HEK293 (cell line): ENCODE measurements around the gene SERPINE3.

Experiments
- CTCF ChIA-PET: fragments of 350-600 bp; formaldehyde crosslinking; extraction: SDS; loops from one replicate; lab custom pipeline; 2021; ENCODE audit warnings: antibody characterized with exemption; lab: Yijun Ruan, JAX
- POLR2A ChIA-PET: fragments of 300-600 bp; formaldehyde crosslinking; extraction: SDS; loops from one replicate; lab custom pipeline; 2020; ENCODE audit warnings: antibody characterized with exemption, inconsistent platforms; lab: Yijun Ruan, JAX
- H3K27ac ChIP-seq: fragments of 200-500 bp; sonication (Bioruptor generic); 2 replicates; pipeline ENCODE4 v1.5.1; 2014; ENCODE audit warnings: low read depth, low read length, control low read depth, inconsistent platforms; ENCODE audit errors: extremely low read depth
- H3K36me3 ChIP-seq, 2 experiments: fragments of 200-500 bp in 1 of 2; sonication (Bioruptor generic) in 1 of 2; 1 replicate in 1 of 2; 2 replicates in 1 of 2; pipeline ENCODE4 v1.5.1; 2014 to 2017; ENCODE audit warnings: inconsistent platforms in 2 of 2, low read length in 2 of 2; ENCODE audit not compliant: control insufficient read depth in 2 of 2, insufficient read depth in 1 of 2
- H3K4me1 ChIP-seq: fragments of 200-500 bp; sonication (Bioruptor generic); 2 replicates; pipeline ENCODE4 v1.5.1; 2014; ENCODE audit warnings: mild to moderate bottlenecking, low read length, inconsistent platforms; ENCODE audit not compliant: control insufficient read depth, insufficient read depth
- H3K4me3 ChIP-seq: 2 replicates; pipeline ENCODE4 v1.5.1; 2011; ENCODE audit warnings: low read depth, mild to moderate bottlenecking, control low read depth, low read length, moderate library complexity
- H3K9me3 ChIP-seq: fragments of 200-500 bp; sonication (Bioruptor generic); 2 replicates; pipeline ENCODE4 v1.5.1; 2014; ENCODE audit warnings: low read depth, low read length, inconsistent platforms; ENCODE audit not compliant: control insufficient read depth, insufficient read depth
- EGR2 ChIP-seq: fragments of 450-650 bp; formaldehyde crosslinking; IDR thresholded peaks from 2 replicates; pipeline ENCODE4 v1.5.1; 2016; ENCODE audit warnings: low read depth, missing biosample characterization, missing genetic modification characterization
- FEZF1 ChIP-seq: fragments of 450-650 bp; formaldehyde crosslinking; IDR thresholded peaks from 2 replicates; pipeline ENCODE4 v1.5.1; 2016; ENCODE audit warnings: missing biosample characterization, missing genetic modification characterization
- HOXC10 ChIP-seq: sonication (generic); formaldehyde crosslinking; IDR thresholded peaks from 2 replicates; pipeline ENCODE4 v1.8.1; 2023; ENCODE audit warnings: mild to moderate bottlenecking, missing genetic modification reagents
- HOXD13 ChIP-seq: sonication (generic); formaldehyde crosslinking; IDR thresholded peaks from 2 replicates; pipeline ENCODE4 v1.8.0; 2022; ENCODE audit warnings: missing genetic modification reagents, borderline replicate concordance
- KLF7 ChIP-seq: fragments of 450-650 bp; formaldehyde crosslinking; IDR thresholded peaks from 2 replicates; pipeline ENCODE4 v1.5.1; 2016; ENCODE audit warnings: missing biosample characterization, missing genetic modification characterization, borderline replicate concordance
- SCRT2 ChIP-seq: fragments of 450-650 bp; formaldehyde crosslinking; IDR thresholded peaks from 2 replicates; pipeline ENCODE4 v1.5.1; 2016; ENCODE audit warnings: missing biosample characterization, missing genetic modification characterization
- SP2 ChIP-seq: fragments of 450-650 bp; formaldehyde crosslinking; IDR thresholded peaks from 2 replicates; pipeline ENCODE4 v1.5.1; 2016; ENCODE audit warnings: missing biosample characterization, missing genetic modification characterization
- WT1 ChIP-seq: fragments of 450-650 bp; formaldehyde crosslinking; IDR thresholded peaks from 2 replicates; pipeline ENCODE4 v1.5.1; 2016; ENCODE audit warnings: missing biosample characterization, missing genetic modification characterization
- ZBTB1 ChIP-seq: fragments of 450-650 bp; formaldehyde crosslinking; IDR thresholded peaks from 2 replicates; pipeline ENCODE4 v1.5.1; 2016; ENCODE audit warnings: missing biosample characterization, missing genetic modification characterization
- ZNF121 ChIP-seq: fragments of 450-650 bp; formaldehyde crosslinking; IDR thresholded peaks from 2 replicates; pipeline ENCODE4 v1.5.1; 2016; ENCODE audit warnings: missing biosample characterization, missing genetic modification characterization
- ZNF175 ChIP-seq: fragments of 450-650 bp; formaldehyde crosslinking; IDR thresholded peaks from 2 replicates; pipeline ENCODE4 v1.5.1; 2016; ENCODE audit warnings: missing biosample characterization, missing genetic modification characterization
- ZNF221 ChIP-seq: fragments of 450-650 bp; formaldehyde crosslinking; IDR thresholded peaks from 2 replicates; pipeline ENCODE4 v1.5.1; 2017; ENCODE audit warnings: missing biosample characterization, missing genetic modification characterization, borderline replicate concordance
- ZNF302 ChIP-seq: fragments of 450-650 bp; formaldehyde crosslinking; IDR thresholded peaks from 2 replicates; pipeline ENCODE4 v1.5.1; 2016; ENCODE audit warnings: missing biosample characterization, missing genetic modification characterization, low read depth
- ZNF37A ChIP-seq: fragments of 450-650 bp; IDR thresholded peaks from 2 replicates; pipeline ENCODE4 v1.5.1; 2018; ENCODE audit warnings: missing biosample characterization, missing genetic modification characterization
- ZNF561 ChIP-seq: fragments of 450-650 bp; IDR thresholded peaks from 2 replicates; pipeline ENCODE4 v1.5.1; 2018; ENCODE audit warnings: missing biosample characterization, missing genetic modification characterization, borderline replicate concordance
- ZNF670 ChIP-seq: fragments of 450-650 bp; formaldehyde crosslinking; IDR thresholded peaks from 2 replicates; pipeline ENCODE4 v1.5.1; 2016; ENCODE audit warnings: missing biosample characterization, missing genetic modification characterization, low read depth
- ZNF777 ChIP-seq: fragments of 450-650 bp; formaldehyde crosslinking; IDR thresholded peaks from 2 replicates; pipeline ENCODE4 v1.5.1; 2017; ENCODE audit warnings: missing biosample characterization, missing genetic modification characterization, borderline replicate concordance
- ZNF830 ChIP-seq: fragments of 450-650 bp; IDR thresholded peaks from 2 replicates; pipeline ENCODE4 v1.5.0; 2018; ENCODE audit warnings: missing biosample characterization, missing genetic modification characterization, low read depth, mild to moderate bottlenecking, moderate library complexity
- ZNF843 ChIP-seq: fragments of 450-650 bp; formaldehyde crosslinking; IDR thresholded peaks from 2 replicates; pipeline ENCODE4 v1.5.1; 2016; ENCODE audit warnings: missing biosample characterization, missing genetic modification characterization
- ZXDB ChIP-seq: fragments of 450-650 bp; formaldehyde crosslinking; IDR thresholded peaks from 2 replicates; pipeline ENCODE4 v1.5.1; 2016; ENCODE audit warnings: missing biosample characterization, missing genetic modification characterization
- TF ChIP-seq, protein P1 (sequence below): fragments of 450-650 bp; formaldehyde crosslinking; IDR thresholded peaks from 2 replicates; pipeline ENCODE4 v1.5.1; 2016; ENCODE audit warnings: missing biosample characterization, missing genetic modification characterization, low read depth
- TF ChIP-seq, protein P2 (sequence below): fragments of 450-650 bp; formaldehyde crosslinking; IDR thresholded peaks from 2 replicates; pipeline ENCODE4 v1.5.1; 2016; ENCODE audit warnings: missing biosample characterization, missing genetic modification characterization
- TF ChIP-seq, protein P3 (sequence below): fragments of 450-650 bp; formaldehyde crosslinking; IDR thresholded peaks from 2 replicates; pipeline ENCODE4 v1.5.1; 2017; ENCODE audit warnings: missing biosample characterization, missing genetic modification characterization

SERPINE3 gene

DNA sequence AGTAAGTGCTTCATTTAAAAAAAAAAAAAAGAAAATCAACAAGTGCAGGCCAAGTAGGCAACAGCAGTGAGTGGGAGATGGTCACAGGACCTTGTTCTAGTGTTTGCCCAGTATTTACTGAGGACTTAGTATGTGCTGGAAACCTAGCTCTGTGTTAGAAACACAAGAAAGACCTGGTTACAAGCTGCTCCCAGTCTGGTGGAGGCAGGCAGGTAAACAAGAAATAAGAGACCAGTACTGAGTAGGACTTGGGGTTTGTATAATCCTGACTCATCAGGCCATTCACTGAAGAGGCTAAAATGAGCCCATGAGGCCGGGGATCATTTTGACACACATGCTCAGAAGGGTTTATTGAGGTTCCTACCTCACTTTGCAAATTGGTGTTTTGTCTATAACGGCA, 21.5 kb upstream of the SERPINE3 start:
- TF ChIP-seq WT1 (tag by site-specific recombination), result no peak
- TF ChIP-seq SCRT2 (tag by site-specific recombination), result peak; percentile 66
- no peak for TF ChIP-seq HOXC10 (CRISPR knock-in tag)
- TF ChIP-seq, all 188 proteins: peak for 1
- Histone ChIP-seq H3K4me3 (no peak overlapping the region), H3K4me1 (peaks cover 5% of the 10 kb centered on the region; the same call in 1 of the 2 replicates), H3K9me3 (no peaks in the 10 kb centered on the region), H3K27ac (no peak overlapping the region), H3K36me3 (no peaks in the 10 kb centered on the region)
- ChIA-PET CTCF (interaction anchor here (0.6 to 0.7 kb wide), 2 partner anchors 28 to 414 kb away, joined by 3 to 8 read pairs; no protein-coding TSS in a partner anchor), POLR2A (no interaction called here)

DNA sequence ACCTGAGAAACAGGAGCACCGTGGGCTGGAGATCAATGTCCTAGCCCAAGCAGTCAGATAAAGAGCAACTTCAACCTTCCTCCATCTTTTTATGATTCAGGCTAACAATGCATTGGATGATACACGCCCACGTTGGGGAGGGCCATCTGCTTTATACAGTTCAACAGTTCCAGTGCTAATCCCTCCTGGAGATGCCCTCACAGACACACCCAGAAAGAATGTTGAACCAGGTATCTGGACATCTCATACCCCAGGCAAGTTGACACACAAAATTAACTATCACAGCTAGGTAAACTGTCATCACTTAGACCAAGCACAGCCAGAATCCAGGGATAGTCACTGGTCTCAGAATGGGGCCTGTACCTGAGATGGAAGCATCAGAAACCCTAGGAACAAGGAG, 20.6 kb upstream of the SERPINE3 start:
- POLR2A ChIA-PET, result no interaction called here
- Histone ChIP-seq H3K36me3 (no peaks in the 10 kb centered on the region), H3K4me3 (no peak overlapping the region), H3K9me3 (no peaks in the 10 kb centered on the region), H3K27ac (no peak overlapping the region), H3K4me1 (peaks cover 5% of the 10 kb centered on the region; the same call in 1 of the 2 replicates)
- CTCF ChIA-PET, result no interaction called here
- TF ChIP-seq ZNF830 (tag by site-specific recombination), result no peak
- no peak for TF ChIP-seq KLF7 (tag by site-specific recombination)
- TF ChIP-seq ZNF777 (tag by site-specific recombination), result no peak
- TF ChIP-seq, protein P1, sequence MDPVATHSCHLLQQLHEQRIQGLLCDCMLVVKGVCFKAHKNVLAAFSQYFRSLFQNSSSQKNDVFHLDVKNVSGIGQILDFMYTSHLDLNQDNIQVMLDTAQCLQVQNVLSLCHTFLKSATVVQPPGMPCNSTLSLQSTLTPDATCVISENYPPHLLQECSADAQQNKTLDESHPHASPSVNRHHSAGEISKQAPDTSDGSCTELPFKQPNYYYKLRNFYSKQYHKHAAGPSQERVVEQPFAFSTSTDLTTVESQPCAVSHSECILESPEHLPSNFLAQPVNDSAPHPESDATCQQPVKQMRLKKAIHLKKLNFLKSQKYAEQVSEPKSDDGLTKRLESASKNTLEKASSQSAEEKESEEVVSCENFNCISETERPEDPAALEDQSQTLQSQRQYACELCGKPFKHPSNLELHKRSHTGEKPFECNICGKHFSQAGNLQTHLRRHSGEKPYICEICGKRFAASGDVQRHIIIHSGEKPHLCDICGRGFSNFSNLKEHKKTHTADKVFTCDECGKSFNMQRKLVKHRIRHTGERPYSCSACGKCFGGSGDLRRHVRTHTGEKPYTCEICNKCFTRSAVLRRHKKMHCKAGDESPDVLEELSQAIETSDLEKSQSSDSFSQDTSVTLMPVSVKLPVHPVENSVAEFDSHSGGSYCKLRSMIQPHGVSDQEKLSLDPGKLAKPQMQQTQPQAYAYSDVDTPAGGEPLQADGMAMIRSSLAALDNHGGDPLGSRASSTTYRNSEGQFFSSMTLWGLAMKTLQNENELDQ, result no peak
- TF ChIP-seq ZXDB, result no peak
- TF ChIP-seq ZBTB1 (tag by site-specific recombination), result no peak
- TF ChIP-seq SP2 (tag by site-specific recombination), result no peak
- no peak for TF ChIP-seq FEZF1

DNA sequence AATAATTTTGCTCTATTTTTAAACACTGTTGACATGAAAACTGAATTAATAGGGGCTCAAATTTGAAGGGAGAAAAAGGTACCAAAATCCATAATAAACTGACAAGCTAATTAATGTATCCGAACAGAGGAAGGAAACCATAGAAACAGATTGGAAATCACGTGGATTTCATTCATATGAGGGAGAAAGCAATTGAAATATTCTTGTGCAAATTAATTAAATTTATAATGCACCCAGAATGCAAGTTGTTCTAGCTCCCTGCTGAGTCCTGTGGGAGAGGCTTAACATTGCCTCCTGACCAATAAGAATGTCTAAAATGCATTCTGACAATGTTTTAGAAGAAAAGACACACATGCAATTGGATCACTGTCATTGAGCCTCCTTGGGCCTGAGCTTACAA, 17.7 kb upstream of the SERPINE3 start:
- Histone ChIP-seq H3K27ac (no peak overlapping the region), H3K9me3 (no peaks in the 10 kb centered on the region), H3K36me3 (no peaks in the 10 kb centered on the region), H3K4me1 (no peaks in the 10 kb centered on the region), H3K4me3 (no peak overlapping the region)
- ChIA-PET POLR2A (no interaction called here), CTCF (interaction anchor here (0.7 to 1.1 kb wide), 2 partner anchors 36 to 525 kb away, joined by 3 read pairs; no protein-coding TSS in a partner anchor)
- TF ChIP-seq ZNF670 (tag by site-specific recombination) (no peak), ZNF302 (tag by site-specific recombination) (no peak), HOXD13 (no peak), ZNF221 (no peak)
- TF ChIP-seq, protein P2, sequence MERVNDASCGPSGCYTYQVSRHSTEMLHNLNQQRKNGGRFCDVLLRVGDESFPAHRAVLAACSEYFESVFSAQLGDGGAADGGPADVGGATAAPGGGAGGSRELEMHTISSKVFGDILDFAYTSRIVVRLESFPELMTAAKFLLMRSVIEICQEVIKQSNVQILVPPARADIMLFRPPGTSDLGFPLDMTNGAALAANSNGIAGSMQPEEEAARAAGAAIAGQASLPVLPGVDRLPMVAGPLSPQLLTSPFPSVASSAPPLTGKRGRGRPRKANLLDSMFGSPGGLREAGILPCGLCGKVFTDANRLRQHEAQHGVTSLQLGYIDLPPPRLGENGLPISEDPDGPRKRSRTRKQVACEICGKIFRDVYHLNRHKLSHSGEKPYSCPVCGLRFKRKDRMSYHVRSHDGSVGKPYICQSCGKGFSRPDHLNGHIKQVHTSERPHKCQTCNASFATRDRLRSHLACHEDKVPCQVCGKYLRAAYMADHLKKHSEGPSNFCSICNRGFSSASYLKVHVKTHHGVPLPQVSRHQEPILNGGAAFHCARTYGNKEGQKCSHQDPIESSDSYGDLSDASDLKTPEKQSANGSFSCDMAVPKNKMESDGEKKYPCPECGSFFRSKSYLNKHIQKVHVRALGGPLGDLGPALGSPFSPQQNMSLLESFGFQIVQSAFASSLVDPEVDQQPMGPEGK, result no peak

DNA sequence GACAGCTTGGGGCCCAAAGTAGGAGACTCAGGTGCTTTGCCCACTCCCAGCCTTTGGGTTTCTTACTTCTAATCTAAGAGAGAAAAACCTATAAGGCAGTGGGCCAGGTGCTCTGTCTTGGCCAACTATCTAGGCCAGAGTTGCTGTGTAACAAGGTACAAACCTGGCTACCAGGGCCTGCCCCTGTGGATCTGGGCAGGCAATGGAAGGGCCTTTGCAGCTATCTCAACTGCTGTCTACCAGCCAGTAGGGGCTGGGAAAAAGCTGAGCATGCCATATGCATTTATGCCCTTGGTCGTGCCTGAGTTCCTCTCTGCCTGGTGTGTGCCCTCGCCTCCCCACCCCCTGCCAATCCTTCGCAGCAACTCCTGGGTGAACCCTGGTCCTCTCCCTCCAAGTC, 16.7 kb upstream of the SERPINE3 start:
- H3K27ac ChIP-seq, result no peak overlapping the region
- H3K4me3 ChIP-seq, result no peak overlapping the region
- POLR2A ChIA-PET, result no interaction called here
- H3K4me1 ChIP-seq, result no peaks in the 10 kb centered on the region
- no peaks in the 10 kb centered on the region for H3K36me3 ChIP-seq
- CTCF ChIA-PET, result no interaction called here
- no peaks in the 10 kb centered on the region for H3K9me3 ChIP-seq
- TF ChIP-seq ZNF37A (tag by site-specific recombination), result no peak
- no peak for TF ChIP-seq EGR2 (tag by site-specific recombination)
- TF ChIP-seq, protein P3, sequence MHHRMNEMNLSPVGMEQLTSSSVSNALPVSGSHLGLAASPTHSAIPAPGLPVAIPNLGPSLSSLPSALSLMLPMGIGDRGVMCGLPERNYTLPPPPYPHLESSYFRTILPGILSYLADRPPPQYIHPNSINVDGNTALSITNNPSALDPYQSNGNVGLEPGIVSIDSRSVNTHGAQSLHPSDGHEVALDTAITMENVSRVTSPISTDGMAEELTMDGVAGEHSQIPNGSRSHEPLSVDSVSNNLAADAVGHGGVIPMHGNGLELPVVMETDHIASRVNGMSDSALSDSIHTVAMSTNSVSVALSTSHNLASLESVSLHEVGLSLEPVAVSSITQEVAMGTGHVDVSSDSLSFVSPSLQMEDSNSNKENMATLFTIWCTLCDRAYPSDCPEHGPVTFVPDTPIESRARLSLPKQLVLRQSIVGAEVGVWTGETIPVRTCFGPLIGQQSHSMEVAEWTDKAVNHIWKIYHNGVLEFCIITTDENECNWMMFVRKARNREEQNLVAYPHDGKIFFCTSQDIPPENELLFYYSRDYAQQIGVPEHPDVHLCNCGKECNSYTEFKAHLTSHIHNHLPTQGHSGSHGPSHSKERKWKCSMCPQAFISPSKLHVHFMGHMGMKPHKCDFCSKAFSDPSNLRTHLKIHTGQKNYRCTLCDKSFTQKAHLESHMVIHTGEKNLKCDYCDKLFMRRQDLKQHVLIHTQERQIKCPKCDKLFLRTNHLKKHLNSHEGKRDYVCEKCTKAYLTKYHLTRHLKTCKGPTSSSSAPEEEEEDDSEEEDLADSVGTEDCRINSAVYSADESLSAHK (tag by site-specific recombination), result no peak
- no peak for TF ChIP-seq ZNF561
- TF ChIP-seq ZNF121, result no peak
- no peak for TF ChIP-seq ZNF843 (tag by site-specific recombination)
- TF ChIP-seq ZNF175 (tag by site-specific recombination), result no peak
